ENCODE data around the gene OR7C1.
"Not testable (repeated sequence)": the region's sequence is repeated elsewhere in the genome, so short reads cannot be mapped to it uniquely, and the experiment has no call there.

The OR7C1 gene

GRCh38 chr19:14835011-14835410 is at the start of gene OR7C1, which contains the start of gene OR7A5:
OR7C1 (minus strand) TSS chr19:14835185; CDS start chr19:14800136, 35,049 bp downstream.
OR7A5 (minus strand) TSS chr19:14835185; CDS start chr19:14828241, 6,944 bp downstream.
- no peak for DNase-seq (ENCODE audit: low spot score)

GRCh38 chr19:14871619-14872230 is 36.7 kb upstream of the OR7C1 start:
- no peak for DNase-seq (ENCODE audit: low spot score)

- no peak for DNase-seq (ENCODE audit: low spot score)
Observed at GRCh38 chr19:14868497-14868896, 33.5 kb upstream of the OR7C1 start.

- no peak for DNase-seq (ENCODE audit: low spot score)
Observed at GRCh38 chr19:14848822-14849221, 13.8 kb upstream of the OR7C1 start, which contains the start of gene OR7A10. OR7A10 (minus strand) TSS chr19:14848922; CDS start chr19:14841877, 7,045 bp downstream.

GRCh38 chr19:14843578-14843977 is 8.6 kb upstream of the OR7C1 start:
- DNase-seq (ENCODE audit: low spot score): no peak

- DNase-seq (ENCODE audit: low spot score): no peak
Observed at GRCh38 chr19:14843169-14843568, 8.2 kb upstream of the OR7C1 start.

- DNase-seq (ENCODE audit: low spot score): no peak
Observed at GRCh38 chr19:14840206-14840605, 5.2 kb upstream of the OR7C1 start.

- DNase-seq (ENCODE audit: low spot score): no peak
Observed at GRCh38 chr19:14837391-14837790, 2.4 kb upstream of the OR7C1 start.

GRCh38 chr19:14830702-14831101 is 4.3 kb downstream of the OR7C1 start:
- DNase-seq (ENCODE audit: low spot score): no peak

GRCh38 chr19:14826006-14826405 is 9.0 kb downstream of the OR7C1 start:
- no peak for DNase-seq (ENCODE audit: low spot score)

GRCh38 chr19:14821937-14822336 is 13.0 kb downstream of the OR7C1 start:
- no peak for DNase-seq (ENCODE audit: low spot score)

- no peak for DNase-seq (ENCODE audit: low spot score)
Observed at GRCh38 chr19:14818588-14818987, 16.4 kb downstream of the OR7C1 start.

- DNase-seq (ENCODE audit: low spot score): no peak
Observed at GRCh38 chr19:14817052-14817451, 17.9 kb downstream of the OR7C1 start.

- DNase-seq (ENCODE audit: low spot score): no peak
Observed at GRCh38 chr19:14814982-14815652, 19.9 kb downstream of the OR7C1 start.

GRCh38 chr19:14809272-14810057 is 25.5 kb downstream of the OR7C1 start:
- no peak for DNase-seq (ENCODE audit: low spot score)

- DNase-seq (ENCODE audit: low spot score): no peak
Observed at GRCh38 chr19:14804765-14805164, 30.2 kb downstream of the OR7C1 start.

- no peak for DNase-seq (ENCODE audit: low spot score)
Observed at GRCh38 chr19:14798760-14799159, 36.2 kb downstream of the OR7C1 start.

GRCh38 chr19:14796021-14796420 is 39.0 kb downstream of the OR7C1 start:
- DNase-seq (ENCODE audit: low spot score): no peak

- no peak for DNase-seq (ENCODE audit: low spot score)
Observed at GRCh38 chr19:14795078-14795721, 39.8 kb downstream of the OR7C1 start.

- not testable (repeated sequence) for DNase-seq (ENCODE audit: low spot score)
Observed at GRCh38 chr19:14792250-14792649, 42.7 kb downstream of the OR7C1 start.

- peak; percentile 8 for DNase-seq (ENCODE audit: low spot score)
Observed at GRCh38 chr19:14786421-14786851, 48.5 kb downstream of the OR7C1 start.

- DNase-seq (ENCODE audit: low spot score): peak; percentile 19
Observed at GRCh38 chr19:14785102-14785793, 49.7 kb downstream of the OR7C1 start.

Data from activated CD4-positive, alpha-beta T cell treated with anti-CD3 and anti-CD28 coated beads, Interleukin-2, Interleukin-4, amounts not matched to agents 100 ng/mL and 50 ng/mL, durations not matched to agents 16 hours and 8 hours (primary cell).